Measurements from ENCODE around the gene FOXN3.

The FOXN3 gene

DNA sequence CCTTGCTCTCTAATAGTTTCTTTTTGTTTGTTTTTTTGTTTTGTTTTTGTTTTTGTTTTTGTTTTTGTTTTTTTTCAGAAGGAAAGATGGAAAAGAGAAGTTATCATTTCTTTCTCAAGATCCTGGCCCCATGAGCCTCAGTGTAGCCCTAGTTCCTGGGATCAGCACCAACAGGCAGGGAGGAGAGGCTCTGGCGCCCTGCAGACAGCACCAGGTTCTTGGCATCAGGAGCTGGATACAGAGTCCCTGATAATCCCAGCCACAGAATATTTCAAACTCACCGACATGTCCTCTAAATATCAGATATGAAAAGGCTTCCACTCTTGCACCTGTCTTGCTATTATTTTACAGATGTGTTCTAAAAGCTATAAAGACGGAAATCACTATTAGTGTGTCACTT is 52.7 kb downstream of the FOXN3 start:
- no peak overlapping the region for H3K27ac ChIP-seq (ENCODE audit: low read length)
- H3K4me1 ChIP-seq (ENCODE audit: control insufficient read depth, insufficient read depth, low read length): peaks cover 6% of the 10 kb centered on the region; the same call in 1 of the 2 replicates
- DNase-seq (ENCODE audit: low read depth, low spot score): no peak
- H3K9me3 ChIP-seq (ENCODE audit: control insufficient read depth, insufficient read depth, low read length): no peaks in the 10 kb centered on the region
- no peaks in the 10 kb centered on the region for H3K27me3 ChIP-seq (ENCODE audit: control insufficient read depth, insufficient read depth, low read length)
- H3K4me3 ChIP-seq (ENCODE audit: low read length): no peak overlapping the region
- H3K36me3 ChIP-seq (ENCODE audit: control insufficient read depth, insufficient read depth, low read length): no peaks in the 10 kb centered on the region
- WGBS (ENCODE audit: insufficient coverage, insufficient read length): no CpG with 5 or more reads among the region's 3 CpGs

DNA sequence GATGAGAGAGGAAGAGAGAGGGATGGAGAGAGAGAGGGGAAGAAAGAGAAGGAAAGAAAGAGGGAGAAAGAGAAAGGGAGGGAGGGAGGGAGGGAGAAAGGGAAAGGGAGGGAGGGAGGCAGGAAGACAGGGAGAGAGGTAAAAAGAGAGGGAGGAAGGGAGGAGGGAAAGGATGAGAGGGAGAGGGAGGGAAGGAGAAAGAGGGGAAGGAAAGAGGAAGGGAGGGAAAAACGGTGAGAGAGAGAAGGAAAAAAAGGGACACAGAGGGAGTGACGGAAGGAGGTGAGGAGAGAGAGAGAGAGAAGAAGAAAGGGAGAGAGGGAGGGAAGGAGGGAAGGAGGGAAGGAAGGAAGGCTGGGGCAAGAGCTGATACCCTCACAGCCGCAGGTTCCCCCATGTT is 56.8 kb downstream of the FOXN3 start:
- no peaks in the 10 kb centered on the region for H3K27me3 ChIP-seq (ENCODE audit: control insufficient read depth, insufficient read depth, low read length)
- H3K27ac ChIP-seq (ENCODE audit: low read length): no peak overlapping the region
- H3K9me3 ChIP-seq (ENCODE audit: control insufficient read depth, insufficient read depth, low read length): no peaks in the 10 kb centered on the region
- WGBS (ENCODE audit: insufficient coverage, insufficient read length): 100% methylated on average over 2 of the region's 3 CpGs
- no peaks in the 10 kb centered on the region; the same call in 1 of the 2 replicates for H3K36me3 ChIP-seq (ENCODE audit: control insufficient read depth, insufficient read depth, low read length)
- no peak for DNase-seq (ENCODE audit: low read depth, low spot score)
- peaks cover 2% of the 10 kb centered on the region; the same call in 1 of the 2 replicates for H3K4me1 ChIP-seq (ENCODE audit: control insufficient read depth, insufficient read depth, low read length)
- H3K4me3 ChIP-seq (ENCODE audit: low read length): no peak overlapping the region

DNA sequence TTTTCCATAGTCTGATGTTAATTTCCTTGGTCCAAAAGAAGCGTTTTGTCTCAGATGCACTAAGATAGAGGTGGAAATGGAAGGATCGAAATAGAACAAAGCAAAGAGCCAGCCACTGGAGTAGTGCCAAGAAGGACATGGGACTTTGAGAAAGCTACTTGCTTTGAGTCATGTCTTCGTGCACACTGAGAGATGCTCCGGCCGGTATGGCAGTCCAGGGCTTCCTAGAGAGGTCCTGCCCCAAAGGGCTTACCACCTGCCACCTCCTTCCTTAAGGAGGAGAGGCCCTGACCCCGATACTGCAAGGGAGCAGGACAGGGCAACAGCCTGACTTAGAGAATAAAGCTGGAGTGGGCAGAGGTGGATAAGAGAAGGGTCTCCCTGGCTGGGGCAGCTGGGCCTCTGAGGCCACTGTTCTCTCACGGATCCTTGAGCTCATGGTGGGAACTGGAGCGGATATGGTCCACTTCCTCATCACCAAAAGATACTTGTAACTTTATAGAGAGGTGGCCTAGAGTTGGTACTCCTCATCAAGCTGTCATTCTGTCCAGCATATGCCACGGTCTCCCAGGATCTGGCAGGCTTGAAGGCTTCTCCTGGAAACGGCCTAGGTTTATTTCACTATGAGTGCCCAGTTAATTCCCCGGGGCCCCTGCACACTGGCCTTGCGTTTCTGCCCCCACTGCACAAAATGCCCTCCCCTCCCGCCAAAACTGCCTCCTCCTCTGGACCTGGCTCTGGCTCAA is 57.4 kb downstream of the FOXN3 start:
- Histone ChIP-seq H3K4me3 (ENCODE audit: low read length) (no peak overlapping the region), H3K27ac (ENCODE audit: low read length) (no peak overlapping the region), H3K36me3 (ENCODE audit: control insufficient read depth, insufficient read depth, low read length) (no peaks in the 10 kb centered on the region; the same call in 1 of the 2 replicates), H3K9me3 (ENCODE audit: control insufficient read depth, insufficient read depth, low read length) (no peaks in the 10 kb centered on the region), H3K27me3 (ENCODE audit: control insufficient read depth, insufficient read depth, low read length) (no peaks in the 10 kb centered on the region), H3K4me1 (ENCODE audit: control insufficient read depth, insufficient read depth, low read length) (no peaks in the 10 kb centered on the region; the same call in 1 of the 2 replicates)
- no CpG with 5 or more reads among the region's 13 CpGs for WGBS (ENCODE audit: insufficient coverage, insufficient read length)
- DNase-seq (ENCODE audit: low read depth, low spot score): no peak

DNA sequence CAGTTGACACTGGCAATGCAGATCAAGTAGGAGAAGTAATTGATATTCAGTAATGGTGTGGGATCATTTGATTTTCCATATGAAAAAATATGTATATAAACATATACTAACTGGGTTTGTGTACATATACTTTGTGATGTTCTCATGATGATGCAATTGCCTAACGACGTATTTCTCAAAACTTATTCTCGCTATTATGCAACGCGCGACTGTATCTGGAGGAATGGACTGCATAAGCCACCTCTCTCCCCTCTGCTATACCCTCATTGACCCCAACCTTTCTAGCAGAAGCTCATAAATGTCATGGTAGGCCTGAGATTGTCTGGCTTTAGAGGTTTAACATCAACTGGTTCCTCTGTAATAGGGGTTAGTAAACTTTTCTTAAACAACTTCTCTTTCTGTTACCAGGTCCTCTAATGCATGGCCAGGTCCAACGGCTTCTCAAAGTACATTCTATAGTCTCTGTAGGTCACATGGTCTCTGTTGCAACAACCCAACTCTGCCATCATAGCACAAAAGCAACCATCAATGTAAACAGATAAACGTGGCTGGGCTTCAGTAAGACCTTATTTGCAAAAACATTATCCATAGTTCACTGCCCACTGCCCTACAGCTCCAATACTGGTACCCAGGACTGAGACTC is 59.3 kb downstream of the FOXN3 start:
- Histone ChIP-seq H3K27me3 (ENCODE audit: control insufficient read depth, insufficient read depth, low read length) (no peaks in the 10 kb centered on the region), H3K36me3 (ENCODE audit: control insufficient read depth, insufficient read depth, low read length) (no peaks in the 10 kb centered on the region; the same call in 1 of the 2 replicates), H3K9me3 (ENCODE audit: control insufficient read depth, insufficient read depth, low read length) (no peaks in the 10 kb centered on the region), H3K27ac (ENCODE audit: low read length) (no peak overlapping the region), H3K4me1 (ENCODE audit: control insufficient read depth, insufficient read depth, low read length) (peaks cover 1% of the 10 kb centered on the region; the same call in 1 of the 2 replicates), H3K4me3 (ENCODE audit: low read length) (no peak overlapping the region)
- no CpG with 5 or more reads among the region's 8 CpGs for WGBS (ENCODE audit: insufficient coverage, insufficient read length)
- no peak for DNase-seq (ENCODE audit: low read depth, low spot score)

DNA sequence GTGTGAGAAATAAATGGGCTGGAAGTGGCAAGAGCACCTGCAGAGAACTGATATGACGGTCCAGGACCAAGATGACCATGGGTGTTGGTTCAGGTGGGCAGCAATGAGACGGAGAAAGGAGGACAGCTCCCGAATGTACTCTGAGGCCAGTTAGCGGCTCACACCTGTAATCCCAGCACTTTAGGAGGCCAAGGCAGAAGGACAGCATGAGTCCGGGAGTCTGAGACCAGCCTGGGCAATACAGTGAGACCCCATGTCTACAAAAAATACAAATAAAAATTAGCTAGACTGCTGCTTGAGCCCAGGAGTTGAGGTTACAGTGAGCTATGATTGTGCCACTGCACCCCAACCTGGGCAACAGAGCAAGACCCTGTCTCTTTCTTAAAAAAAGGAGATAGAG is 60.1 kb downstream of the FOXN3 start:
- DNase-seq (ENCODE audit: low read depth, low spot score): no peak
- no peak overlapping the region for H3K27ac ChIP-seq (ENCODE audit: low read length)
- no peaks in the 10 kb centered on the region for H3K9me3 ChIP-seq (ENCODE audit: control insufficient read depth, insufficient read depth, low read length)
- no peaks in the 10 kb centered on the region for H3K27me3 ChIP-seq (ENCODE audit: control insufficient read depth, insufficient read depth, low read length)
- peaks cover 3% of the 10 kb centered on the region; the same call in 1 of the 2 replicates for H3K4me1 ChIP-seq (ENCODE audit: control insufficient read depth, insufficient read depth, low read length)
- WGBS (ENCODE audit: insufficient coverage, insufficient read length): no CpG with 5 or more reads among the region's 5 CpGs
- H3K4me3 ChIP-seq (ENCODE audit: low read length): no peak overlapping the region
- H3K36me3 ChIP-seq (ENCODE audit: control insufficient read depth, insufficient read depth, low read length): no peaks in the 10 kb centered on the region; the same call in 1 of the 2 replicates

DNA sequence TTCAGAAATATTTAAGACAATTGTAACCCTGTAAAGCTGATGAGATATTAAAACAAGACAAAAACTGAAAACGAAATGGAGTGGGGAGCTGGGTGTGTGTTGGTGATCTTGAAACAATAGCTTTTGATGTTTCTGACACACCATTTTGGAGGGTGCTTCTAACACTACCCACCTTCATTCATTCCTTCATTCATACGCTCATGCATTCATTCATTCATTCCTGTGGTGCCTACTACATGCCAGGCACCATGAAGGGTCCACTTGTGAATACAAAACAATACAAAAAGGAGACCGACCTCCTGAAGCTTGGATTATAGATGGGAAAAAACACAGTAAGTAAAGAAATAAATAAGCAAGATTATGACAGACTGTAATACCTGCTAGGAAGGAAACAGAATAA is 60.5 kb downstream of the FOXN3 start:
- DNase-seq (ENCODE audit: low read depth, low spot score): no peak
- Histone ChIP-seq H3K4me3 (ENCODE audit: low read length) (no peak overlapping the region), H3K27me3 (ENCODE audit: control insufficient read depth, insufficient read depth, low read length) (no peaks in the 10 kb centered on the region), H3K27ac (ENCODE audit: low read length) (no peak overlapping the region), H3K4me1 (ENCODE audit: control insufficient read depth, insufficient read depth, low read length) (peaks cover 3% of the 10 kb centered on the region; the same call in 1 of the 2 replicates), H3K36me3 (ENCODE audit: control insufficient read depth, insufficient read depth, low read length) (no peaks in the 10 kb centered on the region; the same call in 1 of the 2 replicates), H3K9me3 (ENCODE audit: control insufficient read depth, insufficient read depth, low read length) (no peaks in the 10 kb centered on the region)
- WGBS (ENCODE audit: insufficient coverage, insufficient read length): no CpG with 5 or more reads among the region's 3 CpGs

DNA sequence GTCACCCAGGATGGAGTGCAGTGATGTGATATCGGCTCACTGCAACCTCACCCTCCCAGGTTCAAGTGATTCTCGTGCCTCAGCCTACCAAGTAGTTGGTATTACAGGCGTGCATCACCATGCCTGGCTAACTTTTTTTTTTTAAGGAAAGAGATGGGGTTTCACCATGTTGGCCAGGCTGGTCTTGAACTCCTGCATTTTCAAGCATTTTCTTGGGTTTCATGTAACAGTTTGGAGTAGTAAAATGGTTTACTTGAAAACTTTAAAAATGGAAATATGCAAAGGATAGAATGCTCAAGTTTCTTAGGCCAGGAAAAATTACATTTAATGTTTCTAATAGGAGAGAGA is 63.3 kb downstream of the FOXN3 start:
- peaks cover 6% of the 10 kb centered on the region; the same call in 1 of the 2 replicates for H3K4me1 ChIP-seq (ENCODE audit: control insufficient read depth, insufficient read depth, low read length)
- no peak for DNase-seq (ENCODE audit: low read depth, low spot score)
- H3K9me3 ChIP-seq (ENCODE audit: control insufficient read depth, insufficient read depth, low read length): no peaks in the 10 kb centered on the region
- no CpG with 5 or more reads among the region's 3 CpGs for WGBS (ENCODE audit: insufficient coverage, insufficient read length)
- no peak overlapping the region for H3K4me3 ChIP-seq (ENCODE audit: low read length)
- peaks cover 6% of the 10 kb centered on the region; the same call in 1 of the 2 replicates for H3K36me3 ChIP-seq (ENCODE audit: control insufficient read depth, insufficient read depth, low read length)
- H3K27ac ChIP-seq (ENCODE audit: low read length): no peak overlapping the region
- H3K27me3 ChIP-seq (ENCODE audit: control insufficient read depth, insufficient read depth, low read length): no peaks in the 10 kb centered on the region

DNA sequence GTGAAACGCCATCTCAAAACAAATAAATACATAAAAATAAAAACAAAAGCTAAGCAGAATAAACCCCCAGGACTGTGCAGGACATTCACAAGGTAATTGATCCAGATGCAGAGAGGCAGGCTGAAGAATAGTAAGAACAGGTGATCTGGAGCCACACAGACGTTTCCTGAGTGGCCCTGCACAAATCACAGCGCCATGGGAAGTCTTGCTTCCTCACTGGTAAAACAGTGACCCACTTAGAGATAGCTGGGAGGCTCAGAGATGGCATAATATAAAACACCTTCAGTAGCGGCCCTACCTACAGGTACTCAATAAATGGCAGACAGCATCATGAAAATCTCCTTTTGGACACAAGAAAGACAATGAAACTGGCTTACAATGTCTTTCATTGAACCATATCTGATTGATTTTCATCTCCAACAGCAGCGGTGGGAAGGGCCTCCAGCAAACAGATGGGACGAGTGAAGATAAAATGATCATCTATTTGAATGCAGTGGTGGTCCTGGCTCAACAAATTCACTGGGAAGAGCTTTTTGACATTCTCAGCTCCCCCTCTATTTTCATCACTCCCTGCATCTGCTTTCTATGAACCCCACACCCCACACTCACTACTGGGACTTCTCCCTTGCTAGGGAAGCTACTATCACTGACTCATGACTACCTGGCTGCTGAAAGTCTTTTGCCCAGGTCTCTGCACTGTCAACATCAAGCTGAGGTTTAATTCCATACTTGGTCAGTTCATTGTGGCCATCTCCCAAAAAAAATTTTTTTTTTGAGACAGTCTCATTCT is 63.9 kb downstream of the FOXN3 start:
- H3K4me1 ChIP-seq (ENCODE audit: control insufficient read depth, insufficient read depth, low read length): peaks cover 6% of the 10 kb centered on the region; the same call in 1 of the 2 replicates
- no peak overlapping the region for H3K27ac ChIP-seq (ENCODE audit: low read length)
- whole genome bisulfite sequencing (ENCODE audit: insufficient coverage, insufficient read length): no CpG with 5 or more reads among the region's 6 CpGs
- no peaks in the 10 kb centered on the region for H3K9me3 ChIP-seq (ENCODE audit: control insufficient read depth, insufficient read depth, low read length)
- H3K4me3 ChIP-seq (ENCODE audit: low read length): no peak overlapping the region
- no peaks in the 10 kb centered on the region for H3K27me3 ChIP-seq (ENCODE audit: control insufficient read depth, insufficient read depth, low read length)
- no peak for DNase-seq (ENCODE audit: low read depth, low spot score)
- peaks cover 9% of the 10 kb centered on the region; the same call in 1 of the 2 replicates for H3K36me3 ChIP-seq (ENCODE audit: control insufficient read depth, insufficient read depth, low read length)

DNA sequence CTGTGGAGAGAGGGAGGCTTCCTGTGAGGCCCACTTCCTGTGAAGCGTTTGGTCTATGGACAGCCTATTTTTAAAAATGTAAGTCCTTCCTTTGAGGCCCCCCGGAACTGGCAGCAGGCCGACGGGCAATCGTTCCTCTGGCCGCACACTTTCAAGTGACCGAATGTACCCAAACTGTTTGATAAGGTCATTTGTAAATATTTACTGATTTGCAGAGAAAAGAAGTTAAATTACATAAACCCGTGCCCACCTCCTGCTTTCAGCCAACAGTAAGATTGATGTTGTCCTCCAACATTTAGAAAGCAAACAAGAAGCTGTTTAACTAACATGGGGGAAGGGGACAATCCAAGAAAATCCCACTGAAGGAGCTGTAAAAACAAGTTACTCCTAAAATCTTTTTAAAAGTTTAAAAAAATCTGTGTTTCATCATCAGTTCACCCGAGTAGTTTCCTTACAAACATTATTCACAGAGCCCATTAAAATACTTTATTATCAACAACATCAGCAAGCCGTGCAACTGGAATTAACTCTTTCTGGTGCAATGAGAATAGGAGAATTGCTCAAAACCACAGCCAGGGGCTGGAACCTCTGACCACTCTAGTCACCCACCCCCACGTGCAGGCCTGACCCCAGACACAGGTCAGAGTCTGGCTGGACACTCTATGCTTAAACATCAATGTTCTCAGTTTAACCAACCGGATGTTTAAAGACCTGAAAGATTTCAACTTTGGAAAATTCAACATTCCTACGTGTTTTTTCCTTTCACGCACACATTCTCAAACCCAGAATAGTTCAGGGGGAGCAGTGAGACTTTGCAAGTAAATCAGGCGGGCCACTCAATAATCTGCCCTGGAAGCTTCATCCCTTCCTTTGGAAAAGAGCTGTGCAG is 65.3 kb downstream of the FOXN3 start:
- Histone ChIP-seq H3K4me1 (ENCODE audit: control insufficient read depth, insufficient read depth, low read length) (peaks cover 6% of the 10 kb centered on the region; the same call in 1 of the 2 replicates), H3K4me3 (ENCODE audit: low read length) (no peak overlapping the region), H3K9me3 (ENCODE audit: control insufficient read depth, insufficient read depth, low read length) (no peaks in the 10 kb centered on the region), H3K36me3 (ENCODE audit: control insufficient read depth, insufficient read depth, low read length) (peaks cover 9% of the 10 kb centered on the region; the same call in 1 of the 2 replicates), H3K27ac (ENCODE audit: low read length) (peak overlapping the region; percentile 62), H3K27me3 (ENCODE audit: control insufficient read depth, insufficient read depth, low read length) (no peaks in the 10 kb centered on the region)
- DNase-seq (ENCODE audit: low read depth, low spot score): no peak
- WGBS (ENCODE audit: insufficient coverage, insufficient read length): no CpG with 5 or more reads among the region's 15 CpGs
